Fibroblast of villous mesenchyme (primary cell): ENCODE results near the gene OSBPL8. TPM values are rescaled to one million over a fixed set of nuclear protein-coding genes. Genes with fewer than 3 reads are reported as not detected.

ENCODE experiments used
- DNase-seq: peaks from one replicate; pipeline ENCODE4 v3.0.0-alpha.2; 2010; ENCODE audit warnings: low read depth
- H3K4me3 ChIP-seq: 2 replicates; pipeline ENCODE4 v1.5.1; 2011; ENCODE audit warnings: low read depth, mild to moderate bottlenecking, low read length
- CTCF ChIP-seq: IDR thresholded peaks from 2 replicates; pipeline ENCODE4 v1.5.1; 2012; ENCODE audit warnings: low read depth, mild to moderate bottlenecking, low read length; ENCODE audit not compliant: insufficient read depth
- total RNA-seq: library from RNA; depleted of rRNA; stranded (reverse); fragments of >200 nt; gene quantifications from 2 replicates; pipeline ENCODE4 v1.2.3, GENCODE V29; 2012

Gene OSBPL8
- total RNA-seq, 1 donor, result 135 TPM

- DNase-seq, result no peak
- no peak overlapping the region for H3K4me3 ChIP-seq
- no peak for TF ChIP-seq CTCF
These were observed 10.4 kb downstream of the OSBPL8 start for GRCh38 chr12:76549131-76549530.

- no peak overlapping the region for H3K4me3 ChIP-seq
- no peak for DNase-seq
- TF ChIP-seq CTCF, result no peak
These were observed 11.2 kb downstream of the OSBPL8 start for GRCh38 chr12:76548222-76548837.

GRCh38 chr12:76547526-76547925 lies 12.0 kb downstream of the OSBPL8 start:
- DNase-seq, result no peak
- no peak for TF ChIP-seq CTCF

GRCh38 chr12:76546889-76547288 lies 12.7 kb downstream of the OSBPL8 start:
- DNase-seq, result no peak
- H3K4me3 ChIP-seq, result no peak overlapping the region
- no peak for TF ChIP-seq CTCF

More at GRCh38 chr12:76547526-76547925, 12.0 kb downstream of the OSBPL8 start:
- H3K4me3 ChIP-seq, result no peak overlapping the region

GRCh38 chr12:76545486-76545885 lies 14.1 kb downstream of the OSBPL8 start:
- no peak for DNase-seq
- TF ChIP-seq CTCF, result no peak
- H3K4me3 ChIP-seq, result no peak overlapping the region

- H3K4me3 ChIP-seq, result no peak overlapping the region
- no peak for TF ChIP-seq CTCF
- DNase-seq, result no peak
These were observed 14.8 kb downstream of the OSBPL8 start for GRCh38 chr12:76544601-76545261.

- TF ChIP-seq CTCF, result no peak
- no peak overlapping the region for H3K4me3 ChIP-seq
- no peak for DNase-seq
These were observed 15.7 kb downstream of the OSBPL8 start for GRCh38 chr12:76543813-76544347.
